ENCODE data around the gene KCNQ5.

DNA sequence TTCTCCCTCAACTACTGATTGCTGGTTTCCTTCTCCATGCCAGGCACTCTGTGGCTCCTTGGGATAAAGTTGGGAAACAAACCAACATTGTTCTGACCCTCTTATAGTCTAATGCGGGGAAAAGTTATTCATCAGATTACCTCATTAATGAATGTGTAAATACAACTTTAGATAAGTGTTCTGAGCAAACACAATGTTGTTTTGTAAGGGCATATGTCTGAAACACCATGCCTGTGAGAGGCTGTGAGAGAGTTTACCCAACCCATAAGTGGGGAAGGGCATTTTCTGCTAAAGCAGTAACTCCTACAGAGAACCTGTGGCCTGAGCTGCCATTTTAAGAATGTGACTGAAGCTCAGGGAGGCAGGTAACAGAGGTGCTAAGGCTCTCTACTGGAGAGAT lies 319.9 kb downstream of the KCNQ5 start:
- TF ChIP-seq, protein P1, sequence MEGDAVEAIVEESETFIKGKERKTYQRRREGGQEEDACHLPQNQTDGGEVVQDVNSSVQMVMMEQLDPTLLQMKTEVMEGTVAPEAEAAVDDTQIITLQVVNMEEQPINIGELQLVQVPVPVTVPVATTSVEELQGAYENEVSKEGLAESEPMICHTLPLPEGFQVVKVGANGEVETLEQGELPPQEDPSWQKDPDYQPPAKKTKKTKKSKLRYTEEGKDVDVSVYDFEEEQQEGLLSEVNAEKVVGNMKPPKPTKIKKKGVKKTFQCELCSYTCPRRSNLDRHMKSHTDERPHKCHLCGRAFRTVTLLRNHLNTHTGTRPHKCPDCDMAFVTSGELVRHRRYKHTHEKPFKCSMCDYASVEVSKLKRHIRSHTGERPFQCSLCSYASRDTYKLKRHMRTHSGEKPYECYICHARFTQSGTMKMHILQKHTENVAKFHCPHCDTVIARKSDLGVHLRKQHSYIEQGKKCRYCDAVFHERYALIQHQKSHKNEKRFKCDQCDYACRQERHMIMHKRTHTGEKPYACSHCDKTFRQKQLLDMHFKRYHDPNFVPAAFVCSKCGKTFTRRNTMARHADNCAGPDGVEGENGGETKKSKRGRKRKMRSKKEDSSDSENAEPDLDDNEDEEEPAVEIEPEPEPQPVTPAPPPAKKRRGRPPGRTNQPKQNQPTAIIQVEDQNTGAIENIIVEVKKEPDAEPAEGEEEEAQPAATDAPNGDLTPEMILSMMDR (IDR thresholded peaks at IDR 0.05), result no peak
- TF ChIP-seq POLR2A (IDR thresholded peaks at IDR 0.05), result no peak
- no peak for TF ChIP-seq POLR2AphosphoS5 (IDR thresholded peaks at IDR 0.05)
